Subcutaneous abdominal adipose tissue (tissue), 5 donors: ENCODE results near the gene B4GALT2.

Source experiments
- H3K27ac ChIP-seq: one replicate; pipeline ENCODE4 v1.7.0; 2013; ENCODE audit warnings: low read depth, mild to moderate bottlenecking, inconsistent platforms, low read length, moderate library complexity
- H3K27me3 ChIP-seq, 5 donors: one replicate each; pipeline ENCODE4 v1.7.0; 2013; ENCODE audit warnings: low read length in 5 of 5, inconsistent platforms in 1 of 5; ENCODE audit not compliant: control insufficient read depth in 5 of 5, insufficient read depth in 4 of 5
- H3K36me3 ChIP-seq, 5 donors: one replicate each; pipeline ENCODE4 v1.7.0; 2013; ENCODE audit warnings: low read length in 5 of 5; ENCODE audit not compliant: control insufficient read depth in 5 of 5, insufficient read depth in 5 of 5
- H3K4me1 ChIP-seq, 5 donors: one replicate each; pipeline ENCODE4 v1.7.0; 2013; ENCODE audit warnings: low read length in 5 of 5, mild to moderate bottlenecking in 3 of 5, moderate library complexity in 1 of 5; ENCODE audit not compliant: control insufficient read depth in 5 of 5, insufficient read depth in 5 of 5
- H3K4me3 ChIP-seq, 5 donors: one replicate each; pipeline ENCODE4 v1.7.0; 2013; ENCODE audit warnings: low read length in 5 of 5, low read depth in 1 of 5
- H3K9ac ChIP-seq, 5 donors: one replicate each; pipeline ENCODE4 v1.7.0; 2013; ENCODE audit warnings: low read length in 5 of 5, mild to moderate bottlenecking in 4 of 5, moderate library complexity in 3 of 5
- H3K9me3 ChIP-seq, 5 donors: one replicate each; pipeline ENCODE4 v1.7.0; 2013; ENCODE audit warnings: low read length in 5 of 5; ENCODE audit not compliant: control insufficient read depth in 5 of 5
- donor health status: healthy.
- donor health status: healthy.
- donor health status: healthy.
- donor health status: healthy.
- donor health status: healthy.

Gene B4GALT2

DNA sequence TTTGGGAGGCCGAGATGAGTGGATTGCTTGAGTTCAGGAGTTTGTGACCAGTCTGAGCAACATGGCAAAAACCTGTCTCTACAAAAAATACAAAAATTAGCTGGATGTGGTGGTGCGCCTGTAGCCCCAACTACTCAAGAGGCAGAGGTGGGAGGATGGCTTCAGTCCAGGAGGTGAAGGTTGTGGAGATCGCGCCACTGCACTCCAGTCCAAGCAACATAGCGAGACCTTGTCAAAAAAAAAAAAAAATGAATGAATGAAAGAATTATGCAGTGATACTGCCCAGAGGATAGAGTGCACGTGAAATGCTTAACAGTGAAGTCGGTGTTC, 9.6 kb upstream of the B4GALT2 start:
- Histone ChIP-seq H3K9ac (no peak overlapping the region), H3K36me3 (peaks cover 0 to 50% (median 24%) of the 10 kb centered on the region in 5 donors), H3K4me1 (peaks cover 4 to 26% (median 23%) of the 10 kb centered on the region in 5 donors), H3K27ac (no peak overlapping the region), H3K4me3 (peak overlapping the region in 4 of 5 donors; percentile 33 to 97 (median 37)), H3K27me3 (no peaks in the 10 kb centered on the region), H3K9me3 (no peaks in the 10 kb centered on the region)

GRCh38 chr1:43969746-43970466, 9.1 kb upstream of the B4GALT2 start, which contains the start of gene DPH2:
Gene DPH2 (plus strand): TSS chr1:43970010. CDS start chr1:43970176, 166 bp downstream.
- Histone ChIP-seq H3K4me1 (peaks cover 4 to 27% (median 25%) of the 10 kb centered on the region in 5 donors), H3K9me3 (no peaks in the 10 kb centered on the region), H3K27ac (peak within 1 kb of the TSS; percentile 54), H3K4me3 (peak within 1 kb of the TSS; percentile 84 to 97 (median 94)), H3K27me3 (no peaks in the 10 kb centered on the region), H3K36me3 (peaks cover 0 to 45% (median 24%) of the 10 kb centered on the region in 5 donors), H3K9ac (peak within 1 kb of the TSS; percentile 29 to 91 (median 82))

DNA sequence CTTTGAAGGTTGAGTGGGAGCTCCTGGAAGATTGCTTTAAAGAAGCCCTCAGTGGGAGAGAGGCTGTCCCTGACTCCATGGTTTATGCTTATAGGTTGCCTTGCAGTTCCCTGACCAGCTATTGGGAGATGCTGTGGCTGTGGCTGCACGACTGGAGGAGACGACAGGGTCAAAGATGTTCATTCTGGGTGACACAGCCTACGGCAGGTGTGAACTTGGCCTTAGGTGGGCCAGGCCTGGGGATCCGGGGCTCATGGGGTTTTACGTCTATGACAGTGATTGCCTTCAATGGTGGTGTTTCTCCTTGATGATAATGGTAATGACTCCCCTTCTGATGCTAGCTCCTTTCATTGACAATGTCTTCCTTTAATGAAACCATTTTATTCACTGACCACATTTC, 8.5 kb upstream of the B4GALT2 start:
- H3K4me1 ChIP-seq, result peaks cover 4 to 32% (median 29%) of the 10 kb centered on the region in 5 donors
- H3K27me3 ChIP-seq, result no peaks in the 10 kb centered on the region
- no peaks in the 10 kb centered on the region for H3K9me3 ChIP-seq
- H3K9ac ChIP-seq, result peak overlapping the region; percentile 29 to 91 (median 82)
- no peak overlapping the region for H3K27ac ChIP-seq
- H3K4me3 ChIP-seq, result peak overlapping the region; percentile 84 to 97 (median 94)
- H3K36me3 ChIP-seq, result peaks cover 0 to 41% (median 24%) of the 10 kb centered on the region in 5 donors

DNA sequence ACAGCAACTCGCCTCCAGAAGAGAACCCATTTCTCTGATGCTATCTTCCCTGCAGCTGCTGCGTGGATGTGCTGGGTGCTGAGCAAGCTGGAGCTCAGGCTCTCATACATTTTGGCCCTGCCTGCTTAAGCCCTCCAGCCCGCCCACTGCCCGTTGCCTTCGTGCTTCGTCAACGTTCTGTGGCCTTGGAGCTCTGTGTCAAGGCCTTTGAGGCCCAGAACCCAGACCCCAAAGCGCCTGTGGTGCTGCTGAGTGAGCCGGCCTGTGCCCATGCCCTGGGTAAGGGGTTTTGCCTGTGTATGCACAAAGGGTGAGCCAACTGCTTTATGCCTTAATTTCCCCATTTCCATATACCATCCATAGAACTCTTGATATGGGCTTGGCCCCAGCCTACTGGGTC, 8.1 kb upstream of the B4GALT2 start:
- Histone ChIP-seq H3K36me3 (peaks cover 0 to 37% (median 23%) of the 10 kb centered on the region in 5 donors), H3K27ac (no peak overlapping the region), H3K9ac (no peak overlapping the region), H3K27me3 (no peaks in the 10 kb centered on the region), H3K9me3 (no peaks in the 10 kb centered on the region), H3K4me3 (peak overlapping the region in 4 of 5 donors; percentile 84 to 97 (median 95)), H3K4me1 (peaks cover 6 to 36% (median 33%) of the 10 kb centered on the region in 5 donors)

GRCh38 chr1:43971336-43971980, 7.6 kb upstream of the B4GALT2 start:
- Histone ChIP-seq H3K9ac (no peak overlapping the region), H3K36me3 (peaks cover 0 to 37% (median 21%) of the 10 kb centered on the region in 5 donors), H3K27ac (no peak overlapping the region), H3K4me3 (no peak overlapping the region), H3K9me3 (no peaks in the 10 kb centered on the region), H3K4me1 (peaks cover 6 to 42% (median 38%) of the 10 kb centered on the region in 5 donors), H3K27me3 (no peaks in the 10 kb centered on the region)

- no peaks in the 10 kb centered on the region for H3K27me3 ChIP-seq
- H3K27ac ChIP-seq, result peak overlapping the region; percentile 77
- peak overlapping the region; percentile 67 to 88 (median 83) for H3K4me3 ChIP-seq
- H3K9me3 ChIP-seq, result no peaks in the 10 kb centered on the region
- H3K4me1 ChIP-seq, result peaks cover 9 to 66% (median 56%) of the 10 kb centered on the region in 5 donors
- H3K36me3 ChIP-seq, result peaks cover 4 to 42% (median 29%) of the 10 kb centered on the region in 5 donors
- H3K9ac ChIP-seq, result peak overlapping the region in 4 of 5 donors; percentile 86 to 92 (median 90)
Measured at GRCh38 chr1:43973981-43974442, 5.0 kb upstream of the B4GALT2 start.

GRCh38 chr1:43974443-43975248, 4.4 kb upstream of the B4GALT2 start, which contains the start of gene ATP6V0B:
Gene ATP6V0B (plus strand): TSS chr1:43974960. CDS start chr1:43975041, 81 bp downstream.
- Histone ChIP-seq H3K4me1 (peaks cover 9 to 63% (median 53%) of the 10 kb centered on the region in 5 donors), H3K27me3 (no peaks in the 10 kb centered on the region), H3K9me3 (no peaks in the 10 kb centered on the region), H3K9ac (peak within 1 kb of the TSS; percentile 86 to 92 (median 88)), H3K4me3 (peak within 1 kb of the TSS; percentile 82 to 91 (median 83)), H3K27ac (peak within 1 kb of the TSS; percentile 77), H3K36me3 (peaks cover 4 to 42% (median 29%) of the 10 kb centered on the region in 5 donors)

DNA sequence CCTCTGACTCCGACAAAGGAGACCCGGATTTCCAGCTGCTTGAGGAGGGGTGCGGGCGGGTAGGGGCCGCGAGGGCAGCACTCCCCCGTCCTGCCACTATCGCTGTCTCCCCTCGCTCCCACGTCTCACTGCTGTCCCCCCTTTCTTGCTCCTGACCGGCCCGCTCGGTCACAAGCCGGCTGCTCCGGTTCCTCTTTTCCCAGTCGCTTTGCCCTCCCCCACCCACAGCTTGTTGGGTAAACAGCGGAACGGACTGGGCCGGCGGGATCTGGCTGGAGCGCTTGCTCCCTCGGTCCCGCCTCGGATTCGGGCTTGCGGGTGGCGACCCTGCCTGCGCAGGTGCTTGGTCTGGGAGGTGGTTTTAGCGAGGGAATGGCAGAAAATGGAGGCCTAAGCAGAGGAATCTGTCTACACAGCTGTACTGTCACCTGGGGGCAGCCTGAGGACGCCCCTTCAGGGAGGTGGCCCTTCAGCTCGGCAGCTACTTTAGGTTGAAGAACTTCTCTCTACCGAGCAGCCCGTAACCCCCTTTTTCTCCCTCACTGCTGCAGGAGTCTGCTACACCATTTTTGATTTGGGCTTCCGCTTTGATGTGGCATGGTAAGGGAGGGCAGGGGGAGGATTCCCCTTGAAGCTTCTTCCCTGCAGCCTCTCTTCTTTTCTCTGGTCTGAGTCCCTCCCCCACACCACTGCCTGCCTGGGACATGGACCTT, 3.6 kb upstream of the B4GALT2 start:
- H3K4me1 ChIP-seq, result peaks cover 12 to 65% (median 55%) of the 10 kb centered on the region in 5 donors
- H3K36me3 ChIP-seq, result peaks cover 4 to 42% (median 29%) of the 10 kb centered on the region in 5 donors

DNA sequence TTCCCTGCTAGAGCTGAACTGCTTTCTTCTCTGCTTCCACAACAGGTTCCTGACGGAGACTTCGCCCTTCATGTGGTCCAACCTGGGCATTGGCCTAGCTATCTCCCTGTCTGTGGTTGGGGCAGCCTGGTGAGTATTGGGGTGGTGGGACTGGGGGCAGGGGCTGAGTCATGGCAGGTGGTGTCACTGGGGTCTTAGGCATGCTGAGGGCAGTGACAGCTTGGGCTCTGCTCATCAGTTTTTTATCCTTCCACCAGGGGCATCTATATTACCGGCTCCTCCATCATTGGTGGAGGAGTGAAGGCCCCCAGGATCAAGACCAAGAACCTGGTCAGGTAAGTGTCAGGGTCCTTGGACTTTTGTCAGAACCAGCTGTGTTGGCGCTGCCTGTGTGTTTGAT, 3.0 kb upstream of the B4GALT2 start:
- peak overlapping the region; percentile 86 to 92 (median 88) for H3K9ac ChIP-seq
- peaks cover 13 to 60% (median 55%) of the 10 kb centered on the region in 5 donors for H3K4me1 ChIP-seq
- peak overlapping the region; percentile 82 to 91 (median 83) for H3K4me3 ChIP-seq

More for the DNA sequence above, 3.6 kb upstream of the B4GALT2 start:
- H3K27me3 ChIP-seq, result no peaks in the 10 kb centered on the region
- H3K9me3 ChIP-seq, result no peaks in the 10 kb centered on the region
- H3K9ac ChIP-seq, result peak overlapping the region; percentile 86 to 92 (median 88)
- H3K4me3 ChIP-seq, result peak overlapping the region; percentile 82 to 91 (median 83)
- peak overlapping the region; percentile 77 for H3K27ac ChIP-seq

More for the DNA sequence above, 3.0 kb upstream of the B4GALT2 start:
- Histone ChIP-seq H3K27ac (peak overlapping the region; percentile 77), H3K36me3 (peaks cover 4 to 42% (median 29%) of the 10 kb centered on the region in 5 donors), H3K27me3 (no peaks in the 10 kb centered on the region), H3K9me3 (no peaks in the 10 kb centered on the region)
